Fibroblast of lung (primary cell): ENCODE data around the gene RXRA. TPM values are rescaled to one million over a fixed set of nuclear protein-coding genes. Genes with fewer than 3 reads are reported as not detected.

Experiments
- DNase-seq, 2 donors: peaks; one replicate each; pipeline versions ENCODE4 v3.0.0 to v3.0.0-alpha.2; 2010; ENCODE audit warnings: low read depth in 2 of 2
- H2AFZ ChIP-seq: 2 replicates; pipeline ENCODE4 v1.5.1; 2012; ENCODE audit warnings: low read length, control low read depth, inconsistent platforms
- H3K27ac ChIP-seq: 2 replicates; pipeline ENCODE4 v1.5.1; 2011; ENCODE audit warnings: low read length, control low read depth; ENCODE audit not compliant: insufficient read depth
- H3K27me3 ChIP-seq: 2 replicates; pipeline ENCODE4 v1.5.1; 2011; ENCODE audit warnings: mild to moderate bottlenecking, low read length; ENCODE audit not compliant: control insufficient read depth, insufficient read depth
- H3K36me3 ChIP-seq: 2 replicates; pipeline ENCODE4 v1.5.1; 2011; ENCODE audit warnings: low read length; ENCODE audit not compliant: control insufficient read depth, insufficient read depth
- H3K4me1 ChIP-seq: 2 replicates; pipeline ENCODE4 v1.5.1; 2011; ENCODE audit warnings: low read length; ENCODE audit not compliant: control insufficient read depth, insufficient read depth; ENCODE audit errors: extremely low read depth
- H3K4me2 ChIP-seq: 2 replicates; pipeline ENCODE4 v1.5.1; 2011; ENCODE audit warnings: low read length, control low read depth; ENCODE audit not compliant: insufficient read depth; ENCODE audit errors: extremely low read depth
- H3K4me3 ChIP-seq, 4 experiments: fragments of 200-600 bp in 1 of 4; sonication (generic) in 1 of 4; replicated peaks in 1 of 4; 2 replicates each; pipeline ENCODE4 v1.5.1; 2011 to 2016; ENCODE audit warnings: low read length in 4 of 4, low read depth in 3 of 4, mild to moderate bottlenecking in 3 of 4, control low read depth in 2 of 4, inconsistent platforms in 1 of 4, mixed read lengths in 1 of 4; ENCODE audit not compliant: insufficient read depth in 1 of 4; ENCODE audit errors: control extremely low read depth in 1 of 4
- H3K79me2 ChIP-seq: 2 replicates; pipeline ENCODE4 v1.5.1; 2012; ENCODE audit warnings: mild to moderate bottlenecking, low read length, inconsistent platforms; ENCODE audit not compliant: control insufficient read depth, insufficient read depth
- H3K9ac ChIP-seq: 2 replicates; pipeline ENCODE4 v1.5.1; 2011; ENCODE audit warnings: mild to moderate bottlenecking, low read length, control low read depth; ENCODE audit not compliant: insufficient read depth
- H3K9me3 ChIP-seq: 2 replicates; pipeline ENCODE4 v1.5.1; 2012; ENCODE audit warnings: low read depth, low read length; ENCODE audit not compliant: control insufficient read depth, insufficient read depth
- H4K20me1 ChIP-seq: 2 replicates; pipeline ENCODE4 v1.5.1; 2011; ENCODE audit warnings: low read length; ENCODE audit not compliant: control insufficient read depth, insufficient read depth; ENCODE audit errors: extremely low read depth
- CTCF ChIP-seq, 2 donors: IDR thresholded peaks in 1 of 2; conservative IDR thresholded peaks in 1 of 2; 1 replicate in 1 of 2; 2 replicates in 1 of 2; pipeline ENCODE4 v1.5.1; 2011 to 2012; ENCODE audit warnings: low read length in 2 of 2, control low read depth in 1 of 2, inconsistent platforms in 1 of 2, low read depth in 1 of 2, mild to moderate bottlenecking in 1 of 2
- EZH2 ChIP-seq: IDR thresholded peaks from 2 replicates; pipeline ENCODE4 v1.5.1; 2012; ENCODE audit warnings: low read length, control low read depth, mild to moderate bottlenecking; ENCODE audit errors: missing control alignments
- polyA plus RNA-seq, 2 donors: library from polyadenylated mRNA; depleted of rRNA in 1 of 2; stranded (reverse) in 1 of 2; unstranded in 1 of 2; fragments of >200 nt; gene quantifications; 2 replicates each; pipeline ENCODE4 v1.2.1, GENCODE V29; 2011 to 2012; ENCODE audit warnings: missing spikeins in 1 of 2
- total RNA-seq: library from RNA; depleted of rRNA; stranded (reverse); fragments of >200 nt; gene quantifications from 2 replicates; pipeline ENCODE4 v1.2.1, GENCODE V29; 2014

Gene RXRA
- total and polyA plus RNA-seq, 2 donors (not counting 1 experiment from before 2014, with no cell fraction given): 13.3 to 14.9 TPM

GRCh38 chr9:134283692-134284265, 42.5 kb upstream of the RXRA start:
- Histone ChIP-seq H3K27ac (no peak overlapping the region), H3K9ac (no peak overlapping the region), H3K79me2 (no peaks in the 10 kb centered on the region), H3K27me3 (peaks cover 2% of the 10 kb centered on the region), H4K20me1 (no peaks in the 10 kb centered on the region), H3K4me3 (no peak overlapping the region), H3K36me3 (no peaks in the 10 kb centered on the region), H3K4me1 (no peaks in the 10 kb centered on the region), H3K9me3 (no peaks in the 10 kb centered on the region), H3K4me2 (no peak overlapping the region), H2AFZ (no peak overlapping the region)
- no peak for DNase-seq
- TF ChIP-seq CTCF (conservative IDR thresholded peaks at IDR 0.05 in 1 of 2, IDR thresholded peaks at IDR 0.05 in 1 of 2; ENCODE audit: low read depth in 1 of 2, low read length in 2 of 2) (no peak), EZH2 (no peak)

DNA sequence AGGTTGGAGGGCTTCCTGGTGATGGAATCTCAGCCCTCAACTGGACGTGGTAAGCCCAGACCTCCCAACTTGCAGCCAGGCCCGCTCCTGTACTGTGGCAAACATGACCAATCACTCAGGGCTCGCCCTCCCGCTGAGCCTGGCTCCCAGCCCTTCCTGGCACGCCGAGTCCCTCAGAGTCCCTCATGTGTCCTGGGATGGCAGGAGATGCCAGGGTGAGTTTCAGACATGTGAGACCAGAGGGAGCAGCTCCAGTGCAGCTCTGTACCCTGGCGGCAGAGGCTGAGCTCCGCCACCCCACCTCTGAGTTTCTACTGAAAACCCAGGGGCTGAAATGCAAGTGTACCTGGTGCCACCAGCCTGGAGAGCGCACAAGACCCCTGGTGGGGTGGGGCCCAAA, 42.0 kb upstream of the RXRA start:
- TF ChIP-seq EZH2 (no peak), CTCF (conservative IDR thresholded peaks at IDR 0.05 in 1 of 2, IDR thresholded peaks at IDR 0.05 in 1 of 2; ENCODE audit: low read depth in 1 of 2, low read length in 2 of 2) (no peak)
- H3K4me1 ChIP-seq: no peaks in the 10 kb centered on the region
- H3K9ac ChIP-seq: no peak overlapping the region
- H3K9me3 ChIP-seq: no peaks in the 10 kb centered on the region
- peak in 1 of 2 donors; percentile 1 for DNase-seq
- no peak overlapping the region for H2AFZ ChIP-seq
- H3K4me2 ChIP-seq: no peak overlapping the region
- H3K36me3 ChIP-seq: no peaks in the 10 kb centered on the region
- H3K79me2 ChIP-seq: no peaks in the 10 kb centered on the region
- H3K27me3 ChIP-seq: peaks cover 2% of the 10 kb centered on the region
- H3K4me3 ChIP-seq: no peak overlapping the region
- H3K27ac ChIP-seq: no peak overlapping the region
- no peaks in the 10 kb centered on the region for H4K20me1 ChIP-seq

- DNase-seq: no peak
- Histone ChIP-seq H3K9ac (no peak overlapping the region), H3K9me3 (no peaks in the 10 kb centered on the region), H3K27me3 (no peaks in the 10 kb centered on the region), H4K20me1 (no peaks in the 10 kb centered on the region), H3K27ac (no peak overlapping the region), H3K79me2 (no peaks in the 10 kb centered on the region), H3K4me3 (no peak overlapping the region), H3K4me1 (no peaks in the 10 kb centered on the region), H3K4me2 (no peak overlapping the region), H3K36me3 (no peaks in the 10 kb centered on the region), H2AFZ (no peak overlapping the region)
- TF ChIP-seq CTCF (conservative IDR thresholded peaks at IDR 0.05 in 1 of 2, IDR thresholded peaks at IDR 0.05 in 1 of 2; ENCODE audit: low read depth in 1 of 2, low read length in 2 of 2) (no peak), EZH2 (no peak)
Observed at GRCh38 chr9:134284741-134285140, 41.5 kb upstream of the RXRA start.
